WTC11 (cell line): ENCODE measurements around the gene DNMT3A. TPM values are rescaled to one million over a fixed set of nuclear protein-coding genes. Genes with fewer than 3 reads are reported as not detected.
A peak's percentile ranks its signal among the peaks of the same experiment; 100 is the strongest.

Experiments used
- ATAC-seq: fragments of 200-7000 bp; cut with Tn5 transposase; 2 replicates; pipeline ENCODE4 v1.10.0; 2021; ENCODE audit warnings: mild to moderate bottlenecking, moderate library complexity
- CTCF ChIA-PET: fragments of 300-600 bp; sonication (Branson Sonifier 250); formaldehyde crosslinking; loops from one replicate; lab custom pipeline; 2021; ENCODE audit warnings: antibody characterized with exemption; lab: Charles Lee
- POLR2A ChIA-PET: fragments of 350-600 bp; sonication (Branson Sonifier 250); formaldehyde crosslinking; loops from one replicate; lab custom pipeline; 2021; ENCODE audit warnings: antibody characterized with exemption; lab: Charles Lee
- DNase-seq: peaks from one replicate; pipeline ENCODE4 v3.0.0; 2021; ENCODE audit warnings: low spot score
- H3K27ac Mint-ChIP-seq: 2 replicates; pipeline ENCODE4 v1.8.0; 2021; ENCODE audit warnings: mixed read lengths
- H3K27me3 Mint-ChIP-seq: 2 replicates; pipeline ENCODE4 v1.8.0; 2021; ENCODE audit warnings: low read depth, mild to moderate bottlenecking, moderate library complexity, mixed read lengths
- H3K36me3 Mint-ChIP-seq: 2 replicates; pipeline ENCODE4 v1.8.0; 2021; ENCODE audit warnings: mixed read lengths
- H3K4me1 Mint-ChIP-seq: 2 replicates; pipeline ENCODE4 v1.8.0; 2022; ENCODE audit warnings: mixed read lengths
- H3K4me3 Mint-ChIP-seq: 2 replicates; pipeline ENCODE4 v1.8.0; 2021; ENCODE audit warnings: mild to moderate bottlenecking, moderate library complexity, mixed read lengths
- H3K9me3 Mint-ChIP-seq: 2 replicates; pipeline ENCODE4 v1.8.0; 2021; ENCODE audit warnings: mixed read lengths
- ATF1 ChIP-seq: sonication (generic); formaldehyde crosslinking; IDR thresholded peaks from 2 replicates; pipeline ENCODE4 v1.8.1; 2023; ENCODE audit warnings: mild to moderate bottlenecking, moderate library complexity, missing genetic modification reagents
- CBFB ChIP-seq: sonication (generic); formaldehyde crosslinking; IDR thresholded peaks from 2 replicates; pipeline ENCODE4 v1.8.1; 2022; ENCODE audit warnings: mild to moderate bottlenecking, low read depth, missing genetic modification reagents
- ETV6 ChIP-seq: sonication (generic); formaldehyde crosslinking; IDR thresholded peaks from 2 replicates; pipeline ENCODE4 v1.8.1; 2022; ENCODE audit warnings: mild to moderate bottlenecking, missing genetic modification reagents
- FOXJ3 ChIP-seq: sonication (generic); formaldehyde crosslinking; IDR thresholded peaks from 2 replicates; pipeline ENCODE4 v1.9.0; 2021; ENCODE audit warnings: missing genetic modification reagents, mild to moderate bottlenecking, borderline replicate concordance
- GABPB1 ChIP-seq: sonication (generic); formaldehyde crosslinking; IDR thresholded peaks from 2 replicates; pipeline ENCODE4 v1.8.1; 2023; ENCODE audit warnings: mild to moderate bottlenecking, missing genetic modification reagents
- GTF2I ChIP-seq: fragments of 250-450 bp; sonication (Bioruptor Pico); conservative IDR thresholded peaks from 2 replicates; pipeline ENCODE4 v1.4.0; 2021; ENCODE audit warnings: mild to moderate bottlenecking
- IRF2 ChIP-seq: sonication (generic); formaldehyde crosslinking; IDR thresholded peaks from 2 replicates; pipeline ENCODE4 v1.8.0; 2022; ENCODE audit warnings: low read depth, missing genetic modification reagents, borderline replicate concordance
- JUN ChIP-seq: sonication (generic); formaldehyde crosslinking; IDR thresholded peaks from 2 replicates; pipeline ENCODE4 v1.8.0; 2023; ENCODE audit warnings: mild to moderate bottlenecking, missing genetic modification reagents
- MAX ChIP-seq: sonication (generic); formaldehyde crosslinking; IDR thresholded peaks from 2 replicates; pipeline ENCODE4 v1.8.0; 2022; ENCODE audit warnings: mild to moderate bottlenecking, missing genetic modification reagents
- MXD4 ChIP-seq: fragments of 250-450 bp; sonication (Bioruptor Pico); IDR thresholded peaks from 2 replicates; pipeline ENCODE4 v1.8.0; 2021; ENCODE audit warnings: mild to moderate bottlenecking, moderate library complexity, borderline replicate concordance
- MYBL2 ChIP-seq: sonication (generic); formaldehyde crosslinking; IDR thresholded peaks from 2 replicates; pipeline ENCODE4 v1.8.1; 2023; ENCODE audit warnings: mild to moderate bottlenecking, moderate library complexity, missing genetic modification reagents
- NFATC4 ChIP-seq: fragments of 250-450 bp; sonication (Bioruptor Pico); IDR thresholded peaks from 2 replicates; pipeline ENCODE4 v1.9.0; 2021; ENCODE audit warnings: mild to moderate bottlenecking
- NFYB ChIP-seq: sonication (generic); formaldehyde crosslinking; conservative IDR thresholded peaks from 2 replicates; pipeline ENCODE4 v1.8.0; 2022; ENCODE audit warnings: low read depth, missing genetic modification reagents
- NR2C2 ChIP-seq: sonication (generic); formaldehyde crosslinking; IDR thresholded peaks from 2 replicates; pipeline ENCODE4 v1.8.0; 2022; ENCODE audit warnings: mild to moderate bottlenecking, missing genetic modification reagents
- SOX15 ChIP-seq: fragments of 250-450 bp; sonication (Bioruptor Pico); IDR thresholded peaks from 2 replicates; pipeline ENCODE4 v1.9.0; 2021; ENCODE audit warnings: mild to moderate bottlenecking
- TP53 ChIP-seq: sonication (generic); formaldehyde crosslinking; IDR thresholded peaks from 2 replicates; pipeline ENCODE4 v1.8.1; 2023; ENCODE audit warnings: mild to moderate bottlenecking, missing genetic modification reagents
- USF1 ChIP-seq: sonication (generic); formaldehyde crosslinking; IDR thresholded peaks from 2 replicates; pipeline ENCODE4 v1.8.0; 2022; ENCODE audit warnings: mild to moderate bottlenecking, missing genetic modification reagents
- USF2 ChIP-seq: sonication (generic); formaldehyde crosslinking; IDR thresholded peaks from 2 replicates; pipeline ENCODE4 v1.8.1; 2023; ENCODE audit warnings: mild to moderate bottlenecking, missing genetic modification reagents, moderate library complexity
- ZNF232 ChIP-seq: sonication (generic); formaldehyde crosslinking; IDR thresholded peaks from 2 replicates; pipeline ENCODE4 v1.8.0; 2022; ENCODE audit warnings: mild to moderate bottlenecking, missing genetic modification reagents
- ZNF396 ChIP-seq: fragments of 250-450 bp; sonication (Bioruptor Pico); IDR thresholded peaks from 2 replicates; pipeline ENCODE4 v1.8.0; 2021; ENCODE audit warnings: mild to moderate bottlenecking, moderate library complexity, borderline replicate concordance
- ZNF423 ChIP-seq: fragments of 250-450 bp; sonication (Bioruptor Pico); IDR thresholded peaks from 2 replicates; pipeline ENCODE4 v2.1.2; 2022; ENCODE audit warnings: mild to moderate bottlenecking, moderate library complexity
- ZNF512 ChIP-seq: sonication (generic); formaldehyde crosslinking; IDR thresholded peaks from 2 replicates; pipeline ENCODE4 v1.8.1; 2022; ENCODE audit warnings: missing genetic modification reagents, borderline replicate concordance
- total RNA-seq: library from RNA; stranded (reverse); gene quantifications from 3 replicates; pipeline ENCODE4 v1.2.3, GENCODE V29; 2021
- TF ChIP-seq, protein P1 (sequence below): sonication (generic); formaldehyde crosslinking; IDR thresholded peaks from 2 replicates; pipeline ENCODE4 v1.8.1; 2023; ENCODE audit warnings: mild to moderate bottlenecking, missing genetic modification reagents
- TF ChIP-seq, protein P2 (sequence below): sonication (generic); formaldehyde crosslinking; IDR thresholded peaks from 2 replicates; pipeline ENCODE4 v1.8.0; 2022; ENCODE audit warnings: mild to moderate bottlenecking, missing genetic modification reagents
- TF ChIP-seq, protein P3 (sequence below): fragments of 250-450 bp; sonication (Bioruptor Pico); IDR thresholded peaks from 2 replicates; pipeline ENCODE4 v1.8.0; 2021; ENCODE audit warnings: mild to moderate bottlenecking
- TF ChIP-seq, protein P4 (sequence below): fragments of 250-450 bp; sonication (Bioruptor Pico); IDR thresholded peaks from 2 replicates; pipeline ENCODE4 v1.9.0; 2021; ENCODE audit warnings: mild to moderate bottlenecking
- TF ChIP-seq, protein P5 (sequence below): fragments of 250-450 bp; sonication (Bioruptor Pico); conservative IDR thresholded peaks from 2 replicates; pipeline ENCODE4 v1.9.0; 2021; ENCODE audit warnings: mild to moderate bottlenecking

Gene DNMT3A
- total RNA-seq, 1 experiment from 2014 or later, result 154 TPM

- peaks cover 57% of the 10 kb centered on the region for H3K4me1 Mint-ChIP-seq
- H3K36me3 Mint-ChIP-seq, result no peaks in the 10 kb centered on the region
- POLR2A ChIA-PET, result no interaction called here
- no peak overlapping the region for H3K27ac Mint-ChIP-seq
- no peaks in the 10 kb centered on the region for H3K27me3 Mint-ChIP-seq
- H3K4me3 Mint-ChIP-seq, result no peak overlapping the region
- no peaks in the 10 kb centered on the region for H3K9me3 Mint-ChIP-seq
- no peak for DNase-seq
- no peak for ATAC-seq
- CTCF ChIA-PET, result interaction anchor here (1.1 to 2.1 kb wide), 3 partner anchors 11 to 96 kb away, joined by 3 to 7 read pairs (median 4); no protein-coding TSS in a partner anchor
- TF ChIP-seq ZNF423 (CRISPR knock-in tag), result no peak
- no peak for TF ChIP-seq ATF1 (CRISPR knock-in tag)
- TF ChIP-seq, protein P1, sequence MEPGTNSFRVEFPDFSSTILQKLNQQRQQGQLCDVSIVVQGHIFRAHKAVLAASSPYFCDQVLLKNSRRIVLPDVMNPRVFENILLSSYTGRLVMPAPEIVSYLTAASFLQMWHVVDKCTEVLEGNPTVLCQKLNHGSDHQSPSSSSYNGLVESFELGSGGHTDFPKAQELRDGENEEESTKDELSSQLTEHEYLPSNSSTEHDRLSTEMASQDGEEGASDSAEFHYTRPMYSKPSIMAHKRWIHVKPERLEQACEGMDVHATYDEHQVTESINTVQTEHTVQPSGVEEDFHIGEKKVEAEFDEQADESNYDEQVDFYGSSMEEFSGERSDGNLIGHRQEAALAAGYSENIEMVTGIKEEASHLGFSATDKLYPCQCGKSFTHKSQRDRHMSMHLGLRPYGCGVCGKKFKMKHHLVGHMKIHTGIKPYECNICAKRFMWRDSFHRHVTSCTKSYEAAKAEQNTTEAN (CRISPR knock-in tag), result no peak
- TF ChIP-seq, protein P2, sequence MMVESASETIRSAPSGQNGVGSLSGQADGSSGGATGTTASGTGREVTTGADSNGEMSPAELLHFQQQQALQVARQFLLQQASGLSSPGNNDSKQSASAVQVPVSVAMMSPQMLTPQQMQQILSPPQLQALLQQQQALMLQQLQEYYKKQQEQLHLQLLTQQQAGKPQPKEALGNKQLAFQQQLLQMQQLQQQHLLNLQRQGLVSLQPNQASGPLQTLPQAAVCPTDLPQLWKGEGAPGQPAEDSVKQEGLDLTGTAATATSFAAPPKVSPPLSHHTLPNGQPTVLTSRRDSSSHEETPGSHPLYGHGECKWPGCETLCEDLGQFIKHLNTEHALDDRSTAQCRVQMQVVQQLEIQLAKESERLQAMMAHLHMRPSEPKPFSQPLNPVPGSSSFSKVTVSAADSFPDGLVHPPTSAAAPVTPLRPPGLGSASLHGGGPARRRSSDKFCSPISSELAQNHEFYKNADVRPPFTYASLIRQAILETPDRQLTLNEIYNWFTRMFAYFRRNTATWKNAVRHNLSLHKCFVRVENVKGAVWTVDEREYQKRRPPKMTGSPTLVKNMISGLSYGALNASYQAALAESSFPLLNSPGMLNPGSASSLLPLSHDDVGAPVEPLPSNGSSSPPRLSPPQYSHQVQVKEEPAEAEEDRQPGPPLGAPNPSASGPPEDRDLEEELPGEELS, result no peak
- TF ChIP-seq USF1 (CRISPR knock-in tag), result no peak
- no peak for TF ChIP-seq FOXJ3 (CRISPR knock-in tag)
- TF ChIP-seq NFATC4 (CRISPR knock-in tag), result no peak
- no peak for TF ChIP-seq SOX15
- TF ChIP-seq IRF2 (CRISPR knock-in tag), result no peak
- TF ChIP-seq MXD4 (CRISPR knock-in tag), result no peak
- no peak for TF ChIP-seq ZNF512
- no peak for TF ChIP-seq USF2 (CRISPR knock-in tag)
- no peak for TF ChIP-seq CBFB (CRISPR knock-in tag)
- TF ChIP-seq TP53 (CRISPR knock-in tag), result no peak
- TF ChIP-seq MYBL2 (CRISPR knock-in tag), result no peak
Observed at GRCh38 chr2:25265802-25266201, 75.9 kb downstream of the DNMT3A start.

- POLR2A ChIA-PET, result no interaction called here
- TF ChIP-seq, protein P3, sequence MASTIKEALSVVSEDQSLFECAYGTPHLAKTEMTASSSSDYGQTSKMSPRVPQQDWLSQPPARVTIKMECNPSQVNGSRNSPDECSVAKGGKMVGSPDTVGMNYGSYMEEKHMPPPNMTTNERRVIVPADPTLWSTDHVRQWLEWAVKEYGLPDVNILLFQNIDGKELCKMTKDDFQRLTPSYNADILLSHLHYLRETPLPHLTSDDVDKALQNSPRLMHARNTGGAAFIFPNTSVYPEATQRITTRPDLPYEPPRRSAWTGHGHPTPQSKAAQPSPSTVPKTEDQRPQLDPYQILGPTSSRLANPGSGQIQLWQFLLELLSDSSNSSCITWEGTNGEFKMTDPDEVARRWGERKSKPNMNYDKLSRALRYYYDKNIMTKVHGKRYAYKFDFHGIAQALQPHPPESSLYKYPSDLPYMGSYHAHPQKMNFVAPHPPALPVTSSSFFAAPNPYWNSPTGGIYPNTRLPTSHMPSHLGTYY, result no peak
- TF ChIP-seq MAX (CRISPR knock-in tag) (no peak), NFYB (CRISPR knock-in tag) (no peak), ZNF232 (no peak), ETV6 (no peak), NR2C2 (CRISPR knock-in tag) (no peak), ZNF423 (CRISPR knock-in tag) (no peak), JUN (CRISPR knock-in tag) (no peak), GABPB1 (CRISPR knock-in tag) (no peak), GTF2I (CRISPR knock-in tag) (no peak), MXD4 (CRISPR knock-in tag) (no peak), ZNF396 (no peak)
- TF ChIP-seq, protein P4, sequence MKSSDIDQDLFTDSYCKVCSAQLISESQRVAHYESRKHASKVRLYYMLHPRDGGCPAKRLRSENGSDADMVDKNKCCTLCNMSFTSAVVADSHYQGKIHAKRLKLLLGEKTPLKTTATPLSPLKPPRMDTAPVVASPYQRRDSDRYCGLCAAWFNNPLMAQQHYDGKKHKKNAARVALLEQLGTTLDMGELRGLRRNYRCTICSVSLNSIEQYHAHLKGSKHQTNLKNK, result no peak
- TF ChIP-seq, protein P5, sequence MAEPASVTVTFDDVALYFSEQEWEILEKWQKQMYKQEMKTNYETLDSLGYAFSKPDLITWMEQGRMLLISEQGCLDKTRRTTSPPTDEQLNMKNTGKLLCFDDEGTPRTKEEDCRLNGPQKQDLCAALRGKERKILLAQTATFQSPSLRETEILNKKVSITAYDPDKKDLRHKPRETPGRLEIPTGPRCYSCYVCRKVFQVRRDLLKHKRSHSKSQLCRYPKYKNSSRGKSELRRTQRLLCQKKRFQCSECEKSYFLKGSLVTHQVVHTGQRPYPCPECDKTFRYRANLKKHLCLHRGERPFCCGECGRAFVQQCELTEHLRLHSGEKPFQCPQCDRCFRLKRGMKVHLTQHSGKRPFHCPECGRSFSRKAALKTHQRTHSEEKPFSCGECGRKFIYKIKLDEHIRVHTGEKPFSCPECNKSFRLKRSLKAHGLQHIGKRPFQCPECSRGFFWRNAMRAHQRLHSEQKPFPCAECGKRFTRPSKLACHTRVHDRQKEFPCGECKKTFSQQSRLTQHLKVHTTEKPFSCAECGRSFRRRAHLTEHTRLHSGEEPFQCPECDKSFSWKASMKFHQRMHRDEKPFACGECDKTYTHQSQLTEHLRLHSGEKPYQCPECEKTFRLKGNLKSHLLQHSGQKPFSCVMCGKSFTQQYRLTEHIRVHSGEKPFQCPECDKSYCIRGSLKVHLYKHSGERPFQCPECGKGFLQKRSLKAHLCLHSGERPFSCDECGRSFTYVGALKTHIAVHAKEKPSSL (CRISPR knock-in tag), result no peak
Observed at GRCh38 chr2:25265001-25265400, 76.7 kb downstream of the DNMT3A start.

More at GRCh38 chr2:25265001-25265400, 76.7 kb downstream of the DNMT3A start:
- H3K27me3 Mint-ChIP-seq, result no peaks in the 10 kb centered on the region
- H3K36me3 Mint-ChIP-seq, result no peaks in the 10 kb centered on the region
- H3K27ac Mint-ChIP-seq, result peak overlapping the region; percentile 41; the same call in 1 of the 2 replicates
- peaks cover 57% of the 10 kb centered on the region for H3K4me1 Mint-ChIP-seq
- no peak for ATAC-seq
- no peaks in the 10 kb centered on the region for H3K9me3 Mint-ChIP-seq
- no peak for DNase-seq
- CTCF ChIA-PET, result interaction anchor here (1.5 to 1.6 kb wide), 2 partner anchors 11 to 97 kb away, joined by 3 to 5 read pairs; no protein-coding TSS in a partner anchor
- no peak overlapping the region for H3K4me3 Mint-ChIP-seq
